ENCODE results near the gene PSME3IP1. TPM values are rescaled to one million over a fixed set of nuclear protein-coding genes. Genes with fewer than 3 reads are reported as not detected.

The PSME3IP1 gene
- total and polyA plus RNA-seq, 8 donors: 27.9 to 63.3 (median 32.7) TPM

DNA sequence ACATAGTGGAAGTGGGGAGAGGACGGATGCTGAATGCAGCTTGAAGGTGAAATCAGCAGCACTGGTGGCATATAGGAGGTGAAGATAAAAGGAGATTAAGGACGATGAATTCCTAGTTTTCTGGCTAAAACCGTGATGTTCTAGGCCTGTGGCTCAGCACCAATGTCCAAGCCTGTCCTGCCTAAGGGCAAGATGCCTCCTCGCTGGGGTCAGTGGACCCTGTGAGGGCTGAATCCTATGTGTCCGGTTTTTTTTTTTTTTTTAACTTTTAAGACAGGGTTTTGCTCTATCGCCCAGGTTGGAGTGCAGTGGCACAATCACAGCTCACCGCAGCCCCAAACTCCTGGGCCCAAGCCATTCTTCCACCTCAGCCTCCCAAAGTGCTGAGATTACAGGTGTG lies 80.7 kb downstream of the PSME3IP1 start:
- Histone ChIP-seq H3K27ac (no peak overlapping the region), H3K36me3 (no peaks in the 10 kb centered on the region), H3K27me3 (no peaks in the 10 kb centered on the region), H3K4me3 (no peak overlapping the region), H3K4me1 (no peaks in the 10 kb centered on the region), H3K9me3 (no peaks in the 10 kb centered on the region)
- DNase-seq: no peak
- no peak for ATAC-seq
- 89 to 90% methylated on average over 7 of the region's 7 CpGs for WGBS, 2 donors
- no peak for FAIRE-seq
- intact Hi-C loops (cut with DNase I): no loop called here
- TF ChIP-seq, protein P1, sequence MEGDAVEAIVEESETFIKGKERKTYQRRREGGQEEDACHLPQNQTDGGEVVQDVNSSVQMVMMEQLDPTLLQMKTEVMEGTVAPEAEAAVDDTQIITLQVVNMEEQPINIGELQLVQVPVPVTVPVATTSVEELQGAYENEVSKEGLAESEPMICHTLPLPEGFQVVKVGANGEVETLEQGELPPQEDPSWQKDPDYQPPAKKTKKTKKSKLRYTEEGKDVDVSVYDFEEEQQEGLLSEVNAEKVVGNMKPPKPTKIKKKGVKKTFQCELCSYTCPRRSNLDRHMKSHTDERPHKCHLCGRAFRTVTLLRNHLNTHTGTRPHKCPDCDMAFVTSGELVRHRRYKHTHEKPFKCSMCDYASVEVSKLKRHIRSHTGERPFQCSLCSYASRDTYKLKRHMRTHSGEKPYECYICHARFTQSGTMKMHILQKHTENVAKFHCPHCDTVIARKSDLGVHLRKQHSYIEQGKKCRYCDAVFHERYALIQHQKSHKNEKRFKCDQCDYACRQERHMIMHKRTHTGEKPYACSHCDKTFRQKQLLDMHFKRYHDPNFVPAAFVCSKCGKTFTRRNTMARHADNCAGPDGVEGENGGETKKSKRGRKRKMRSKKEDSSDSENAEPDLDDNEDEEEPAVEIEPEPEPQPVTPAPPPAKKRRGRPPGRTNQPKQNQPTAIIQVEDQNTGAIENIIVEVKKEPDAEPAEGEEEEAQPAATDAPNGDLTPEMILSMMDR (IDR thresholded peaks at IDR 0.05): no peak

DNA sequence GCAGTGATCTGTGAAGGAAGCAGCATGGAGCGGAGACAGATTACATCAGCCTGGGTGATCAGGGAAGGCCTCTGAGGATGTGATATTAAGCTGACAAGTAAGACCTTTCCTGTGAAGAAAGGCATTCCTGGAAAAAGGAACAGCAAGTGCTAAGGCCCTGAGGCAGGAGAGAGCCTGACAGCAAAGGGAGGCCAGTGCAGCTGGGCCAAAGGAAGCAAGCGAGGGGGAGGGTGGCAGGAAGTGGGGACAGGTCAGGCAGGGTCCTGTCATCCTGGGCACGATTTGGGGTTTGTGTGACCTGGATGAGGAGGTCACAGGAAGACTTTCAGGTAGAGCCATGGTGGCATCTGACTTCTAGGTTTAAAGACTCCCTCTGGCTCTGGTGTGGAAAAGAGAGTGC lies 81.1 kb downstream of the PSME3IP1 start:
- 73 to 74% methylated on average over 3 of the region's 3 CpGs for WGBS, 2 donors
- no peaks in the 10 kb centered on the region for H3K27me3 ChIP-seq
- intact Hi-C loops (cut with DNase I): no loop called here
- H3K36me3 ChIP-seq: no peaks in the 10 kb centered on the region
- FAIRE-seq (no peak), DNase-seq (no peak), ATAC-seq (no peak)
- H3K9me3 ChIP-seq: no peaks in the 10 kb centered on the region
- H3K4me1 ChIP-seq: no peaks in the 10 kb centered on the region
- no peak overlapping the region for H3K27ac ChIP-seq
- TF ChIP-seq, protein P1 (IDR thresholded peaks at IDR 0.05): no peak
- H3K4me3 ChIP-seq: no peak overlapping the region

DNA sequence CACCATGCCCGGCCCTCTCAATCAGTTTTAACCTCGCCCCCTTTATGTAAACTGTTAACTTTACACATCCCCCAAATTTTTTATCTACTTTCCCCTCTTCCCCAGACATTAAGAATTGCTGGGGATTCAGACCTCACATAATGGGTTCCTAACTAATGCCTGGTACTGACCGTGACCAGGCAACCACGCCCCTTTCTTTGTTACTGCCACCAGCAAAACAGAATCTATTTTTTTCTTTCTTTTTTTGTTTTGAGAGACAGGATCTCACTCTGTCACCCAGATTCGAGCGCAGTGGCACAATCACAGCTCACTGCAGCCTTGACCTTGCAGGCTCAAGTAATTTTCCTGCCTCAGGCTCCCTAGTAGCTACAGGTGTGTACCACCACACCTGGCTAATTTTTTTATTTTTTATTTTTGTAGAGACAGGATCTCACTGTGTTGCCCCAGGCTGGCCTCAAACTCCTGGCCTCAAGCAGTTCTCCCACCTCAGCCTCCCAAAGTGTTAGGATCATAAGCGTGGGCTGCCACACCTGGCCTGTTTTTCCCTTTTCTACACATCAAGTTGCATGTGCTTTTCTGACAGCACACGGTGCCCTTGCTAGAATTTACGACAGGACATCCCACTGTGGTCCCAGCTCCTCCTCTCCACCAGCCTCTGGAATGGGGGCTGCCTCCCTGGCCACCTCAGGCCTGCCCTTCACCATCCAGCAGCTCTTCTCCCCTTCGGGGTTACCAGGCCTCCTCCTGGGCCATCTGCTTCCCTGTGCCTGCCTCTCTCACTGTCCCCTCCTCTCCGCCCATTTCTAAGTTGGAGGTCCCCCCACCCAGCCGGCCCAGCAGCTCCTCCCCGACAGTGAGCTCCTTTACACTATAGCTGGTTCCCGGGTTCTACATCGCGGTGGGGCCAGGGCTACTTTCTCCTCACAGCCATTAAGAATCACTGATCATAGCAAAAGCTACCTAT lies 82.7 kb downstream of the PSME3IP1 start:
- H3K36me3 ChIP-seq: no peaks in the 10 kb centered on the region
- no peaks in the 10 kb centered on the region for H3K27me3 ChIP-seq
- H3K9me3 ChIP-seq: no peaks in the 10 kb centered on the region
- H3K4me3 ChIP-seq: no peak overlapping the region
- ATAC-seq (no peak), FAIRE-seq (no peak), DNase-seq (no peak)
- H3K4me1 ChIP-seq: no peaks in the 10 kb centered on the region
- H3K27ac ChIP-seq: no peak overlapping the region
- intact Hi-C loops (cut with DNase I): no loop called here
- WGBS, 2 donors: 83 to 86% methylated on average over 16 of the region's 16 CpGs
- TF ChIP-seq, protein P1 (IDR thresholded peaks at IDR 0.05): no peak

Other genes with a start within 250 kb of the PSME3IP1 start
- gene CETP, start 224.1 kb downstream of the PSME3IP1 start, total RNA-seq: under 1 TPM in 5 of 6 donors, not detected in 1; 0.12 to 0.28 (median 0.21) TPM
- gene CETP, start 224.1 kb downstream of the PSME3IP1 start, polyA plus RNA-seq: 1 to 10 TPM in 1 of 2 donors, under 1 TPM in 1; 0.26 to 1.0 TPM
- gene NLRC5, start 196.5 kb downstream of the PSME3IP1 start, total RNA-seq: 10 to 100 TPM in 2 of 6 donors, 1 to 10 TPM in 4; 4.6 to 18.5 (median 6.0) TPM
- gene NLRC5, start 196.5 kb downstream of the PSME3IP1 start, polyA plus RNA-seq: 10 to 100 TPM; 20.1 to 26.6 TPM
- gene CPNE2, start 93.5 kb downstream of the PSME3IP1 start, total RNA-seq: 10 to 100 TPM in 1 of 6 donors, 1 to 10 TPM in 5; 3.2 to 12.4 (median 4.3) TPM
- 10 to 100 TPM; 14.8 to 17.1 TPM for gene CPNE2, start 93.5 kb downstream of the PSME3IP1 start, polyA plus RNA-seq
- gene RSPRY1, start 290 bp upstream of the PSME3IP1 start, total RNA-seq: 10 to 100 TPM; 16.7 to 21.9 (median 19.2) TPM
- 10 to 100 TPM in 1 of 2 donors, 1 to 10 TPM in 1; 6.9 to 12.5 TPM for gene RSPRY1, start 290 bp upstream of the PSME3IP1 start, polyA plus RNA-seq
- gene ARL2BP, start 59.2 kb upstream of the PSME3IP1 start, total RNA-seq: 10 to 100 TPM; 12.3 to 22.5 (median 14.7) TPM
- gene ARL2BP, start 59.2 kb upstream of the PSME3IP1 start, polyA plus RNA-seq: 10 to 100 TPM; 10.8 to 20.2 TPM
- gene PLLP, start 98.6 kb upstream of the PSME3IP1 start, total RNA-seq: 10 to 100 TPM; 10.8 to 29.9 (median 22.5) TPM
- gene PLLP, start 98.6 kb upstream of the PSME3IP1 start, polyA plus RNA-seq: 10 to 100 TPM; 22.2 to 34.3 TPM
- under 1 TPM in 3 of 6 donors, not detected in 3; 0.09 to 0.85 (median 0.16) TPM for gene CCL22, start 172.7 kb upstream of the PSME3IP1 start, total RNA-seq
- under 1 TPM in 1 of 2 donors, not detected in 1; 0.05 TPM for gene CCL22, start 172.7 kb upstream of the PSME3IP1 start, polyA plus RNA-seq
- gene CX3CL1, start 186.5 kb upstream of the PSME3IP1 start, total RNA-seq: 10 to 100 TPM in 2 of 6 donors, 1 to 10 TPM in 4; 4.6 to 21.3 (median 6.0) TPM
- gene CX3CL1, start 186.5 kb upstream of the PSME3IP1 start, polyA plus RNA-seq: 10 to 100 TPM in 1 of 2 donors, 1 to 10 TPM in 1; 8.7 to 19.0 TPM
- 1 to 10 TPM in 1 of 6 donors, not detected in 5; 1.1 TPM for gene CCL17, start 218.7 kb upstream of the PSME3IP1 start, total RNA-seq
- gene CCL17, start 218.7 kb upstream of the PSME3IP1 start, polyA plus RNA-seq: not detected